Measurements from ENCODE around the gene ATF5.

GRCh38 chr19:49894879-49895565 is 34.0 kb upstream of the ATF5 start:
- TF ChIP-seq CTCF (IDR thresholded peaks at IDR 0.05) (no peak), POLR2A (IDR thresholded peaks at IDR 0.05) (no peak)

All from right lobe of liver (tissue), 4 donors.